Measurements from ENCODE around the gene MRPL3. TPM values are rescaled to one million over a fixed set of nuclear protein-coding genes. Genes with fewer than 3 reads are reported as not detected.

MRPL3 gene
- total RNA-seq (10 to 100 TPM; 58.8 to 64.9 TPM), polyA plus RNA-seq (10 to 100 TPM; 80.4 to 99.7 TPM)
- long read RNA-seq, donor 1, transcript MRPL3-201 (10 exons, 1,706 nt), result major isoform, 40 of 52 reads
- long read RNA-seq, donor 1, partial matches to known transcripts, result 10 of 52 reads
- long read RNA-seq, donor 1, other reads (novel, unspliced or antisense), result 0 of 52 reads
- long read RNA-seq, donor 2, transcript MRPL3-201 (10 exons, 1,706 nt), result major isoform, 14 of 16 reads
- long read RNA-seq, donor 2, partial matches to known transcripts, result 0 of 16 reads
- long read RNA-seq, donor 2, other reads (novel, unspliced or antisense), result 0 of 16 reads
- long read RNA-seq, donor 3, transcript MRPL3-201 (10 exons, 1,706 nt), result major isoform, 26 of 41 reads
- long read RNA-seq, donor 3, partial matches to known transcripts, result 11 of 41 reads
- long read RNA-seq, donor 3, other reads (novel, unspliced or antisense), result 0 of 41 reads
- long read RNA-seq, donor 4, transcript MRPL3-201 (10 exons, 1,706 nt), result major isoform, 8 of 10 reads
- long read RNA-seq, donor 4, partial matches to known transcripts, result 0 of 10 reads
- long read RNA-seq, donor 4, other reads (novel, unspliced or antisense), result 0 of 10 reads
- long read RNA-seq, donor 5, transcript MRPL3-201 (10 exons, 1,706 nt), result major isoform, 42 of 58 reads
- long read RNA-seq, donor 5, partial matches to known transcripts, result 13 of 58 reads
- long read RNA-seq, donor 5, other reads (novel, unspliced or antisense), result 0 of 58 reads

DNA sequence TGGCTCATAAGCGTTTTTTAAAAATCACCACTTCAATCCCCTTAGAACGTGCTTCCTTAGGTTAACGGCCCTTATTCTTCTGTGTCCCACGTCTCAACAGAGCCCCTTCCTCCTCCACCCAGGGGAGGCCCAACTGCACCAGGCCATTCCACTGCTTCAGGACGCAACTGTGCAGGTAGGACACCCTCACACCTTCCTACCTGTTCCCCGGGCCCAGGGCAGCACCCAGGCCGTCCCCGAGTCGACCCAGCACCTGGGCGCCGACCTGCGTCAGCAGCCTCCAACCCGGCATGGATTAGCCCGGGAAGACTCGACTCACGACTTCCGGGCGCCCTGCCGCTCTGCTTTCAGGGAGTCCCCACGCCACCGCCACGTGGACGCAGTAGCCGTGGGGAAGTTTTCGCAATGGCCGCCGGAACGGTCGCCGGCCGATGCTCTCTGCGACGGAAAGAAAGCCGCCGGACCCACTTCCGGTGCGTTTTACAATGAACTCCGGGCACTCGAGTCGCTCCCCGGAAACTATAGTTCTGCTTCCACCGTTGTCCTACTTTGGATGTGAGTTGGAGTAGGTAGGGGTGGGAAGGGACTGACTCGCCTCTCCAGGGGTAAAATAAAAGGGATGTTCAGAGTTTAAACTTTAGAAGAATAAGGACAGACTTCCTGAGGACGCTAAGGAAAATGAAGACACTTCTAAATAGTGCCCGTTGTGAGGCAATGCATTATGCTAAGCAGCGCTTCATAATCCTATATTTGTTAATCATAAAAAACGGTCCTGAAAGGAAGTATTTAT lies at the start of gene MRPL3:
MRPL3 (minus strand) TSS at position 442 of the 790 bp plus-strand sequence; CDS start at position 292, 150 bp downstream.
- H3K36me3 ChIP-seq (ENCODE audit: control insufficient read depth in 4 of 4, insufficient read depth in 4 of 4, low read length in 4 of 4), result peaks cover 4 to 26% (median 12%) of the 10 kb centered on the region in 4 donors
- no peak for TF ChIP-seq CTCF (IDR thresholded peaks at IDR 0.05; ENCODE audit: control extremely low read depth, extremely low read depth)
- 1 to 2% methylated on average over 45 to 47 of the region's 47 CpGs for WGBS, 2 donors

DNA sequence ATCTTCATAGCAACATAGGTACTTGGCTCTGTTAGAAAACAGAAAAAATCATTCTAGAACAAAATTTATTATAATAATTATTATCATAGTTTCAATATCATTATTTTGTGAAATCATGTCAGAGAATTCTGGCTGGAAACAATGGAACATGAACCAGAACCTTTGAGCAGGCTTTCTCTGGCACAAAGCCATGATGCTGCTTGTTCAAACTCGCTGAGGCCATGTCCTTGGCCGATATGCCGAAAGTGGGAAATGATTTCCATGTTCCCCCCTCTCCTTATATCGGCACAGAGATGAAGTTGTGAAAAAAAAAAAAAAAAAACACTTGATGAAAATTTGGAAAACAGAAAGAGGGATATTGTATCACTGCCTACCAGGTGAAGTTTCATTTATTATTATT lies 49.0 kb upstream of the MRPL3 start:
- Histone ChIP-seq H3K27me3 (ENCODE audit: control insufficient read depth in 3 of 3, insufficient read depth in 3 of 3, low read length in 2 of 3) (peaks cover 0 to 3% (median 0%) of the 10 kb centered on the region in 3 donors), H3K9me3 (ENCODE audit: control insufficient read depth in 4 of 4, insufficient read depth in 3 of 4, low read length in 3 of 4) (no peaks in the 10 kb centered on the region), H3K36me3 (ENCODE audit: control insufficient read depth in 4 of 4, insufficient read depth in 4 of 4, low read length in 4 of 4) (no peaks in the 10 kb centered on the region), H3K9ac (ENCODE audit: insufficient read depth in 1 of 2, low read length in 2 of 2) (no peak overlapping the region), H3K4me3 (no peak overlapping the region), H3K4me1 (ENCODE audit: control insufficient read depth in 5 of 5, insufficient read depth in 5 of 5, low read length in 5 of 5) (no peaks in the 10 kb centered on the region), H3K27ac (ENCODE audit: low read depth in 1 of 2, low read length in 1 of 2) (no peak overlapping the region)
- ATAC-seq (ENCODE audit: insufficient read depth, low FRiP score) (no peak), DNase-seq (no peak)
- WGBS, 2 donors, result 72 to 85% methylated on average over 4 of the region's 4 CpGs
- TF ChIP-seq CTCF (IDR thresholded peaks at IDR 0.05; ENCODE audit: control extremely low read depth, extremely low read depth), result no peak

More for the DNA sequence above, at the start of gene MRPL3:
- Histone ChIP-seq H3K4me1 (ENCODE audit: control insufficient read depth in 5 of 5, insufficient read depth in 5 of 5, low read length in 5 of 5) (peaks cover 0 to 16% (median 9%) of the 10 kb centered on the region in 5 donors), H3K27me3 (ENCODE audit: control insufficient read depth in 3 of 3, insufficient read depth in 3 of 3, low read length in 2 of 3) (peaks cover 0 to 17% (median 2%) of the 10 kb centered on the region in 3 donors), H3K4me3 (peak within 1 kb of the TSS; percentile 81), H3K27ac (ENCODE audit: low read depth in 1 of 2, low read length in 1 of 2) (peak within 1 kb of the TSS; percentile 70 to 90), H3K9ac (ENCODE audit: insufficient read depth in 1 of 2, low read length in 2 of 2) (peak within 1 kb of the TSS; percentile 67 to 88), H3K9me3 (ENCODE audit: control insufficient read depth in 4 of 4, insufficient read depth in 3 of 4, low read length in 3 of 4) (no peaks in the 10 kb centered on the region)
- peak; percentile 95 for ATAC-seq (ENCODE audit: insufficient read depth, low FRiP score)
- peak; percentile 86 to 94 (median 88) for DNase-seq

GRCh38 chr3:131550562-131551465 lies 48.0 kb upstream of the MRPL3 start:
- H3K4me3 ChIP-seq, result no peak overlapping the region
- H3K27me3 ChIP-seq (ENCODE audit: control insufficient read depth in 3 of 3, insufficient read depth in 3 of 3, low read length in 2 of 3), result peaks cover 0 to 3% (median 0%) of the 10 kb centered on the region in 3 donors
- H3K9me3 ChIP-seq (ENCODE audit: control insufficient read depth in 4 of 4, insufficient read depth in 3 of 4, low read length in 3 of 4), result no peaks in the 10 kb centered on the region
- H3K36me3 ChIP-seq (ENCODE audit: control insufficient read depth in 4 of 4, insufficient read depth in 4 of 4, low read length in 4 of 4), result no peaks in the 10 kb centered on the region
- TF ChIP-seq CTCF (IDR thresholded peaks at IDR 0.05; ENCODE audit: control extremely low read depth, extremely low read depth), result no peak
- DNase-seq, result no peak
- 70 to 74% methylated on average over 4 of the region's 4 CpGs for WGBS, 2 donors
- no peak for ATAC-seq (ENCODE audit: insufficient read depth, low FRiP score)
- H3K27ac ChIP-seq (ENCODE audit: low read depth in 1 of 2, low read length in 1 of 2), result no peak overlapping the region
- H3K4me1 ChIP-seq (ENCODE audit: control insufficient read depth in 5 of 5, insufficient read depth in 5 of 5, low read length in 5 of 5), result no peaks in the 10 kb centered on the region
- H3K9ac ChIP-seq (ENCODE audit: insufficient read depth in 1 of 2, low read length in 2 of 2), result no peak overlapping the region
